Hematopoietic multipotent progenitor cell treated with erythropoietin and hydrocortisone succinate and interleukin-3 and kit ligand, for 15 days (in vitro differentiated cells): ENCODE data around the gene TMEM225.
"Not testable (repeated sequence)": the region's sequence is repeated elsewhere in the genome, so short reads cannot be mapped to it uniquely, and the experiment has no call there.

Source experiments
- DNase-seq: peaks from one replicate; pipeline ENCODE4 v3.0.0-alpha.2; 2015; ENCODE audit warnings: low spot score

Gene TMEM225, protein sequence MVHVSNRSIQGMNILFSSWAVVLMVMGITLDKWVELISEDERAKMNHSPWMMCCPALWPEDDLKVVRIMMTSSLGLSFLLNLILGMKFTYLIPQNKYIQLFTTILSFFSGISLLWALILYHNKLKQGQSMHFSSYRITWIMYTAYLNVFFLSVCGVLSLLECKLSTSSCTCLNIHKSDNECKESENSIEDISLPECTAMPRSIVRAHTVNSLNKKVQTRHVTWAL

GRCh38 chr11:123885570-123885969 lies at the start of gene TMEM225:
TMEM225 (minus strand) TSS chr11:123885670; CDS start chr11:123885425, 245 bp downstream.
- DNase-seq = no peak

DNA sequence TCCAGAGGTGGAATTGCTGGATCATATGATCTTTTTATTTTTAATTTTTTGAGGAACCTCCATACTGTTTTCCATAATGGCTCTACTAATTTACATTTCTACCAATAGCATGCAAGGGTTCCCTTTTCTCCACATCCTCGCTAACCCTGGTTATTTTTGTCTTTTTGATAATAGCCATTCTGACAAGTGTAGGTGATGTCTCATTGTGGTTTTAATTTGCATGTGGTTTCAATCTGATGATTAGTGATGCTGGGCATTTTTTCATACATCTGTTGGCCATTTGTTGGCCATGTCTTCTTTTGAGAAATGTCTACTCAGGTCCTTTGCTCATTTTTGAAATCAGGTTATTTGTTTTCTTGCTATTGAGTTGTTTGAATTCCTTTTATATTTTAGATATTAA lies 38.6 kb upstream of the TMEM225 start:
- no peak for DNase-seq

DNA sequence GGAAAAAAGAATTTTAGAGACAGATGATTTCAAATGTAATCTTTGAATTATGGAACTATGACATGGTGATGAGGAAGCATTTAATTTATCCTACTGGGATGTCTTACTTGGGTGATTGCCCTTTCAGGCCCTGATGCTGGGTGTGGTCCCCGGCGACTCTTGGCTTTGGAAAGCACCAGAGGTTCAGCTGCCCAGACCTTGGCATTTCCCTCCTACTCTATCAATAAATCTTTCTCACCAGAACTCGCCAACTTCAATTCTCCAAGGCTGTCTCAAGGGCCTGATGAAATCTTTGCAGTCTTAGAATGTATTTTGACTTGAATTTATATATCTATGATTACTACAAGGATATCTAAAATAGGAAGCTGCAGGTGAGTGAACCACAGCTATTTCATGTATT lies 35.5 kb upstream of the TMEM225 start:
- no peak for DNase-seq

DNA sequence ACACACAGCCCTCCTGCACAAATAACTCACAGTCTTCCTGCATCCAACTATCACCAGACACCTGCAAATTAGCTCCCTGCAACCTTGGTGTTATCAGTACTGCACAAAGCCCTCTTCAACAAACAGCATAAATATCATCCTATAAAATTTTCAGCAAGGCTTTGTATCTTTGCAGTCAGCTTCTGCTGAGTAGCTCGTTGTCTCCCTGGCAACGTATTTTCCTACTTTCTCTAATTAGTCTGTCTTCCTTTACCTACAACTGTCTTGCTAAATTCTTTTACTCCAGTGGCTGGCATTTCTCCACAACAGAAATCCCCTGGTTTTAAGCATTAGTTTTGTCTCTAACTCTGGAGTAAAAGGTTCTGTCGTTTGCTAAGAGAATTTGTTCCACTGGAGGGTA lies 20.4 kb upstream of the TMEM225 start:
- no peak for DNase-seq

- DNase-seq = no peak
Measured at GRCh38 chr11:123904932-123905331, 19.5 kb upstream of the TMEM225 start.

DNA sequence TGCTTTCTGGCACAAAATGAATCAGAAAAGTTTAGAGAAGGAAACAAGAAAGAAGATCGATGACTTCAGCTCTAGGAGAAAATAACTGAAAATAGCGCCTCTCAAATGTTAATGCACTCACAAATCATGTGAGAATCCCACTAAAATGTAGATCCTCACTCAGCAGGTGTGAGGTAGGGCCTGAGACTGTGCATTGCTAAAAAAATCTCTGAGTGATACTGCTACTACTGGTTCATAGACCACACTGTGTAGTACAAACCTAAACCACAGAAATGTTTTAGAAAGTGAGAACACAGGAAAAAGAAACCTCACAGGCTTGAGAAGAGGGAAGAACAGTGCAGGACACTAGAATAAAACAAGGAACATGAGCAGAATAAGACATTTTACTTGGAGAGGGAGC lies 18.5 kb upstream of the TMEM225 start:
- DNase-seq = no peak

GRCh38 chr11:123901867-123902266 lies 16.4 kb upstream of the TMEM225 start, which contains the start of gene OR8D4:
OR8D4 (plus strand) TSS chr11:123902167; CDS start chr11:123906432, 4,265 bp downstream.
- no peak for DNase-seq

DNA sequence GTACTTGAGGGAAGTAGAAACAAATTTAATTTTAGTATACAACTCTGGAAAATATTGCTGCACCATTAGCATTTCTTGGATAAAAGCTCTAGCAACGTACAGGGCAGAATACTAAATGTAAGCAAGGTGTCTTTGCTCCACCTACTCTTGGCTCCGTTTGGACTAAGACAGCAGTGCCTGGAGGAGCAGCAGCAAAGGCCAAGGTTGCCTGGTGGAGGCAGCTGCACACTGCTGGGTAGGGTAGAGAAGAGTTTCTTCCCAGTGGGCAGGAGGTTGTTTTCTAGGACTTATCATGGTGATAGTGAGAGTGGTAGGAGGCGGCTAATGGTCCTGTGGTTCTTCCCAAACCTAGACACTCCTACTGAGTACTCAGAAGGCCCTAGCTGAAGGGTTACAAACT lies 14.3 kb upstream of the TMEM225 start:
- DNase-seq = no peak

DNA sequence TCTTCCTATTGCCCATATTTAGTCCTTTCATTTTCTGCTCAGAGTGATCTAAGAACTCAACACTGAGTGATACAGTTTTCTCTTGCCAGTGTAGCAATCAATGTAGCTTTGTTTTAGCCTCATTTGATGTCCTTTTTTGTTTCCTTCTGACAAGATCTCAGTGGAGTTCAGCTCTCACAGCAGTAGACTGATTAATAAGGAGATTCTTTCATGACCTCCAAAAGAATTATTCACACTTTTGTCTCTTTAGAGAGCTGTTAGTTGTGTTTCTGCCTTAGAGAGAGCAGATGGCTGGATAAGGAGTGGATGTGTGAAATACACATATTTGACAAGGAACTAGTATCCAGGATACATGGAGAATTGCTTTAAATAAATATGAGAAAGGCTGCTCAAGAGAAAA lies 6.6 kb upstream of the TMEM225 start:
- DNase-seq = no peak

- no peak for DNase-seq
Measured at GRCh38 chr11:123880912-123881311, 4.6 kb downstream of the TMEM225 start.

DNA sequence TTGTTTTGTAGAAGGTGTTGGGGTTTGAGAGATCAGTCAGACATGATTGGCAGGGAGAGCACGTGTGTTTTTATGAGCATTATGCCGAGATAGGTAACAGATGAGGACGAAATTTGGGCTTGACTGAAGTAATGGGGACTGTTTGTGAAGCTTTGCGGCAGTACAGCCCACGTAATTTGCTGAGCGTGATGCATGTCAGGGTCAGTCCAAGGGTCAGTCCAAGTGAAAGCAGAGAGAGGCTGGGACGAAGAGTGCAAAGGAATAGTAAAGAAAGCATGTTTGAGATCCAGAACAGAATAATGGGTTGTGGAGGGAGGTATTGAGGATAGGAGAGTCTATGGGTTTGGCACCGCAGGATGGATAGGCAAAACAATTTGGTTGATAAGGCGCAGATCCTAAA lies 17.7 kb downstream of the TMEM225 start:
- DNase-seq = not testable (repeated sequence)

GRCh38 chr11:123865293-123865692 lies 20.2 kb downstream of the TMEM225 start:
- DNase-seq = not testable (repeated sequence)

DNA sequence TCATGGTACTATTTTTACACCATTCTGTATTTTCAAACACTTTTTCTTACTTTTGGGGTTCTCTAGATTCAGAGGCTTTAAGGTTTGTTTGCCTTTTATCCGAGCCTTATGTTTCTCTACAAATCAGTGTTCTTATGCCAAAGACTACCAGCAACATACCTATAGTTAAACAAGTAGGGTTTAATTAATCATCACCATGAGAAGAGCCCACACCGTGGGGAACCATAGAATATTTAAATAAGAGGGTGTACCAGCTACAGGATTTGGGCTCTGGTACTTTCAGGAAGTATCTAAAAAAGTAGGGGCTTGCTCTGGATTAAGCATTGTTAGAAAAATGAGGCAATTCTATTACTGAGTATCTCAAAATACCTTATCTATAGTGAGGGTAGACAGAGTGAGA lies 25.7 kb downstream of the TMEM225 start:
- no peak for DNase-seq

DNA sequence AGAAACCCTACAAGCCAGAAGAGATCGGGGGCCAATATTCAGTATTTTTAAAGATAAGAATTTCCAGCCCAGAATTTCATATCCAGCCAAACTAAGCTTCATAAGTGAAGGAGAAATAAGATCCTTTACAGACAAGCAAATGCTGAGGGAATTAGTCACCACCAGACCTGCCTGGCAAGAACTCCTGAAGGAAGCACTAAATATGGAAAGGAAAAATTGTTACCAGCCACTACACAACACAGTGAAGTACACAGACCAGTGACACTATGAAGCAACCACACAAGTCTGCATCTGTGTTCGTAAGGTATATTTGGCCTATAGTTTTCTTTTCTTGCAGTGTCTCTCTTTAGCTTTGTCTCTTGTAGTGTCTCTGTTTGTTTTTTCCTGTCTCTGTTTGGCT lies 29.0 kb downstream of the TMEM225 start:
- DNase-seq = no peak

DNA sequence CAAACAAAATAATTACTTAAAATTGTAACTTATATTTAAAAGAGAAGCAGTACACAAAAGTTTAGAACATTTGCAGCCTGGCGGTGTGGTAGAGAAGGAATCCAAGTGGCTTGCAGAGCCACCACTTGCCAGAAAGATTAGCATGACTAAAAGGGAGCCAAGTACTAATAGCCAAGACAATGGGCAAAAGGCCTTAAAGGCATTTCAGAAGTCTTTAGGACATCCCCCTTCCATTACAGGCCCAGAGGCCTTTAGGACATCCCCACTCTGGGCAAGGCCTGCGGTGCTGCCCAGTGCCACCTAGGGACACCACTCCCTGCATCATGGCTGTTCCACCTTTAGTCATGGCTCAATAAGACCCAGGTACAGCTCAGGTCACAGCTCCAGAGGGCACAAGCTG lies 32.4 kb downstream of the TMEM225 start:
- DNase-seq = no peak

DNA sequence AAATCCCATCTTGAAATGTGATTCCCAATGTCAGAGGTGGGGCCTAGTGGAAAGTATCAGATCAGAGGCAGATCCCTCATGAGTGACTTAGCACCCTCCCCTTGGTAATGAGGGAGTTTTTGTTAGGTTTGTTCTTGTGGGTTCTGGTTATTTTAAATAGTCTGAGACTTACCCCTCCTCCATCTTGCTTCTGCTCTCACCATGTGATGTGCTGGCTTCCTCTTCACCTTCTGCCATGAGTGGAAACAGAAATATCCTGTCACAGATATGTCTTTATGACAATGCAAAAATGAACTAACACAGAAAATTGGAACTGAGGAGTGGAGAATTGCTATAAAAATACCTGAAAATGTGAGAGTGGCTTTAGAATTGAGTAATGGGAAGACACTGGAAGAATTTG lies 33.1 kb downstream of the TMEM225 start:
- DNase-seq = no peak

DNA sequence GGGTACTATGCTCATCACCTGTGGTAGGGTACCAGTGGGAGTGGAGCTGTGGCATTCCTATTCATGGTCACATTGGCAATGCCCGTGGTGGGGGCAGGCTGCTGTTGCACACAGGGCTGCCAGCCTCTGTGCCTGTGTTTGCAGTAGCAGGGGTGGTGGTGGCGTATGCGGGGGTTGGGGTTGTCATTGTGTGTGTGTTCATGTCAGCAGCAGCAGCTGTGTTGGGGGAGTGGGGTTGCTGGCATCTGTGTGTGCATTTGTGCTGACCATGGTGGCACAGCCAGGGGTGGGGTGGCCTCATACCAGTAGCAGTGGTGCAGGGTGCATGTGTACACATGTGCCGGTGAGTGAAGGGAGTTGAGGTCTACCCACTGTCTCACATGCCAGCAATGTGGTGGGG lies 34.4 kb downstream of the TMEM225 start:
- no peak for DNase-seq

DNA sequence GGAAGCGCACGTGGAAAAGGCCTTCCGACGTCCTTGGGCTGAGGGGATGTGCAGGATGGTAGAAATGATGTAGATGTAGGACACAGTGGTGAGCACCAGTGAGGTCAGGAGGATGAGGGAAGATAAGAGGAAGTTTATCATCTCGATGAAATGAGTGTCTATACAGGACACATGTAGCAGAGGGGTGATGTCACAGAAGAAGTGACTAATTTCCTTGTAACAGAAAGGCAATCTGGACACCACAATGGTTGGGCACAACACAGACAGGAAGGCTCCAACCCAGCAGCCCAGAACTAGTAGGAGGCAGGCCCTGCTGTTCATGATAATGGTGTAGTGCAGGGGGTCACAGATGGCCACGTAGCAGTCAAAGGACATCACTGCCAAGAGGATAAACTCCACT lies 44.3 kb downstream of the TMEM225 start:
- DNase-seq = no peak

DNA sequence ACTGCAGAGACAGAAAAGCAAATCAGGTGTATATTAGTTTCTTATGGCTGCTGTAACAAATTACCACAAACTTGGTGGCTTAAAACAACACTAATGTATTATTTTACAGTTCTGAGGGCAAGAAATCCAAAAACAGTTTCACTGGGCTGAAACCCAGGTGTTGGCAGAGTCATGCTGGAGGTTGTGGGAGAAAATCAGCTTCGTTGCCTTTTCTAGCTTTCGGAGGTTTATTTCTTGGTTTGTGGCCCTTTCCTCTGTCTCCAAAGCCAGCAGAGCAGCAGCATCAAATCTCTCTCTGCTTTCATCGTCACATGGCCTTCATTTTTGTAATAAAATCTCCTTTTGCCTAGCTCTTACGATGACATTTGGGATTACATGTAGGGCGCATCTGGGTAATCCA lies 46.3 kb downstream of the TMEM225 start:
- no peak for DNase-seq

DNA sequence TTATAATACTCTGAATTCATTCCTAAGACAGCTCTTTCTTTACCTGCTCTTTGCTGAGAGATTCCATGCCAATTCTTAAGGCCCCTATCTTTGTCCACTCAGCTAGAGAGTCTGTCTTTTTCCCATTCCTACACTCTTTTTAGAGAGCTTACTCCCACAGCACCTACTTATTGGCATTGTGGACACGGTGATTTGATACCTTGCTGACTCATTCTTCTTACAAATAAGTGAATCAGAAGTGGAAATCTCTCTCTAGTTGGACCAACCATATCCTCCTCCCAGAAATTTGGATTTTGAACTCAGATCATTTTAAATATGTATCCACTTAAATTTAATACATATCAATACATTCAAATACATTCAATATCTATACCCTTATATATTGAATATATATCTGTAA lies 46.8 kb downstream of the TMEM225 start:
- DNase-seq = no peak

DNA sequence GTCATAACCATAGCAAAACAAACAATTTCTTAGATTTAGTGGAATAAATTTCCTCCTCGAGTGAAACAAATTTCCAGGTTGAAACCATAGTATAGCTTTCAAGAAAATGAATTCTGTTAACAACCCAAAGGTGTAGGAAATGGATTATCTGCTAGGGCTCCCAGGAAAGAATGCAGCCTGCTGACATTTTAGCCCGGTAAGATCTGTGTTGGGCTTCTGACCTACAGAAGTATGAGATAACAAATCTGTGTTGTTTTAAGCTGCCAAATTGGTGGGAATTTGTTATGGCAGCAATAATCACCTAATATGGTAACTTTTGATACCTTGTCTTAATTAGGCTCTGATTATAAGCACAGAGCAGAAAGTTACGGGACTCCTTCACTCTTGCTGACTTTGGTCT lies 47.3 kb downstream of the TMEM225 start:
- DNase-seq = no peak

- DNase-seq = no peak
Measured at GRCh38 chr11:123833095-123833494, 52.4 kb downstream of the TMEM225 start.
